AG09319 (cell line): ENCODE measurements around the gene DNASE1.

Experiments
- DNase-seq: peaks from one replicate; pipeline ENCODE4 v3.0.0-alpha.2; 2010; ENCODE audit warnings: low read depth; ENCODE audit errors: extremely low read depth
- TF ChIP-seq, protein P1 (sequence below): IDR thresholded peaks from 2 replicates; pipeline ENCODE4 v1.5.1; 2011; ENCODE audit warnings: low read depth, mild to moderate bottlenecking, inconsistent platforms, low read length, moderate library complexity

Gene DNASE1

GRCh38 chr16:3642397-3643094 lies 11.9 kb upstream of the DNASE1 start:
- no peak for DNase-seq
- TF ChIP-seq, protein P1, sequence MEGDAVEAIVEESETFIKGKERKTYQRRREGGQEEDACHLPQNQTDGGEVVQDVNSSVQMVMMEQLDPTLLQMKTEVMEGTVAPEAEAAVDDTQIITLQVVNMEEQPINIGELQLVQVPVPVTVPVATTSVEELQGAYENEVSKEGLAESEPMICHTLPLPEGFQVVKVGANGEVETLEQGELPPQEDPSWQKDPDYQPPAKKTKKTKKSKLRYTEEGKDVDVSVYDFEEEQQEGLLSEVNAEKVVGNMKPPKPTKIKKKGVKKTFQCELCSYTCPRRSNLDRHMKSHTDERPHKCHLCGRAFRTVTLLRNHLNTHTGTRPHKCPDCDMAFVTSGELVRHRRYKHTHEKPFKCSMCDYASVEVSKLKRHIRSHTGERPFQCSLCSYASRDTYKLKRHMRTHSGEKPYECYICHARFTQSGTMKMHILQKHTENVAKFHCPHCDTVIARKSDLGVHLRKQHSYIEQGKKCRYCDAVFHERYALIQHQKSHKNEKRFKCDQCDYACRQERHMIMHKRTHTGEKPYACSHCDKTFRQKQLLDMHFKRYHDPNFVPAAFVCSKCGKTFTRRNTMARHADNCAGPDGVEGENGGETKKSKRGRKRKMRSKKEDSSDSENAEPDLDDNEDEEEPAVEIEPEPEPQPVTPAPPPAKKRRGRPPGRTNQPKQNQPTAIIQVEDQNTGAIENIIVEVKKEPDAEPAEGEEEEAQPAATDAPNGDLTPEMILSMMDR: no peak

DNA sequence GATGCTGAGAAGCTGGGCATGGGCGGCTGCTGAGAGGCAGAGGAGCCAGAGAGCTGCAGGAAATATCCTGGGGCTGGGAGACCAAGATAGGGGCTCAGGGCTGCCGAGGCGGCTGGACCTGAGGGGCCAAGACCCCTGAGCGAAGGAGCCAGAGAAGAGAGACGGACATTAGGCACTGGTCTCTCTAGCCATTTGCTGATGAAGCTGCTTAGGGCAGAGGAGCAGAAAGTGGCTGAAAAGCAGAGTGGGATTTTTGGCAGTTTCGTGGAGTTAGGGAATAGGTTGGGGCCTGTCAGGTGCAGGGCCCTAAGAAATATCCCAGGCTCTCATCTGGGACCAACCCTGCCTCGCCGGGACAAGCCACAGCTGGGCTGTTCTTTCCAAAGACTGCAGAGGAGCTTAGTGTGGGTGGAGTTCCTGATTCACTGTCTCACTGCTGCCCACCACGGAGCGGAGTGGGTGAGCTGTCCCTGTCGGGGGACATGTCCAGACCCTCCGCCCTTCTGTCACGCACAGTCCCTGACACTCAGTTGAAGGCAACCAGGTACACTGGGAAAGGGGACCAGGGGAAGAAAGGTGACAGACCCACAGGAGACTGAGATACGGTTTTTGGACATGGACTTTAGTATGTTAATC lies 11.3 kb upstream of the DNASE1 start:
- TF ChIP-seq, protein P1: no peak
- DNase-seq: no peak

- no peak for DNase-seq
- TF ChIP-seq, protein P1: no peak
Observed at GRCh38 chr16:3645108-3645503, 9.4 kb upstream of the DNASE1 start.

GRCh38 chr16:3645504-3646347 lies 8.8 kb upstream of the DNASE1 start:
- TF ChIP-seq, protein P1: no peak
- no peak for DNase-seq

GRCh38 chr16:3646348-3646920 lies 8.1 kb upstream of the DNASE1 start:
- DNase-seq: no peak
- TF ChIP-seq, protein P1: no peak

DNA sequence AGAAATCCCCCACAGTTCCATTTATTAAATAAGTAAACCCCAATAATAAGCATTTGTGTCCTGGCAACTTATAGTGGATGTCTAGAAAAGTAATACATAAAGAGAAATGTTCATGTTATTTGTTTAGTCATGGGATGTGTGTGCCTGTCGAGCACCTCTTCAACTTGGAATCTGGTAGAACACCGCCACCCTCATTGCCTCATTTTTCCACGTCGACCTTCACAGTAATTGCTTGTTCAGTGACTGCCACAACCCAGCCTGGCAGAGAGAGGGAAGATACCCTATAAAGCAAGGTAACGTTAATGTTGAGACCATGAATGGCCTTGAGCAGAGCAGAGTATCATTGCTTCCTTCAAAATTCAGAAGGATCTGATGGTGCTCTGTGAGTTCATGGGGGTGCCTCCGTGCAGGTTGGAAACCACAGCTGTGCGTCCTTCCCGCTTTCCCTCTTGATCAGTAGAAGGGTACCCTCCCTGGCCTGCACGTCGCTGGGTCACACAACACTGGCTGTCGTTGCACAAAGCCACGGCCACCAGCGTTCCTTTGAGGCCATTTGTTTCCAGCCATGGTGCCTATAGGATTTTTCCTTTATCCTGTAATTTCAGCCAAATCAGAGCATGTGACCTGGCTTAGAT lies 3.7 kb upstream of the DNASE1 start:
- TF ChIP-seq, protein P1: no peak
- DNase-seq: no peak
